Activated T-helper 17 cell treated with anti-CD3 and anti-CD28 coated beads, Interleukin-2, amount 50 U/mL, for 72 hours (primary cell): Measurements from ENCODE around the gene MAU2. TPM values are rescaled to one million over a fixed set of nuclear protein-coding genes. Genes with fewer than 3 reads are reported as not detected.
"Not testable (repeated sequence)": the region's sequence is repeated elsewhere in the genome, so short reads cannot be mapped to it uniquely, and the experiment has no call there.

Experiments
- ATAC-seq: fragments of 150-1000 bp; cut with Tn5 transposase; replicated peaks from 2 replicates; pipeline ENCODE4 v1.10.0; 2021; ENCODE audit warnings: mild to moderate bottlenecking, moderate library complexity
- H3K27ac Mint-ChIP-seq: one replicate; pipeline ENCODE4 v1.8.0; 2022; ENCODE audit warnings: mixed read lengths
- H3K27me3 Mint-ChIP-seq: one replicate; pipeline ENCODE4 v1.8.0; 2022; ENCODE audit warnings: mixed read lengths
- H3K36me3 Mint-ChIP-seq: one replicate; pipeline ENCODE4 v1.8.0; 2022; ENCODE audit warnings: low read depth, mild to moderate bottlenecking, mixed read lengths
- H3K4me1 Mint-ChIP-seq: one replicate; pipeline ENCODE4 v1.8.0; 2022; ENCODE audit warnings: mixed read lengths
- H3K4me3 Mint-ChIP-seq: one replicate; pipeline ENCODE4 v1.8.0; 2022; ENCODE audit warnings: mild to moderate bottlenecking, mixed read lengths
- H3K9me3 Mint-ChIP-seq: one replicate; pipeline ENCODE4 v1.8.0; 2022; ENCODE audit warnings: mixed read lengths
- total RNA-seq, 2 donors: library from RNA; stranded (reverse); gene quantifications; one replicate each; pipeline ENCODE4 v1.2.3, GENCODE V29; 2022

MAU2 gene
- total RNA-seq, 2 donors from 2014 or later: 58.8 to 67.9 TPM

GRCh38 chr19:19347401-19348110 lies 26.9 kb downstream of the MAU2 start:
- Mint-ChIP-seq H3K27ac (no peak overlapping the region), H3K4me3 (no peak overlapping the region), H3K27me3 (no peaks in the 10 kb centered on the region), H3K9me3 (no peaks in the 10 kb centered on the region), H3K36me3 (peaks cover 68% of the 10 kb centered on the region), H3K4me1 (no peaks in the 10 kb centered on the region)
- ATAC-seq: no peak

GRCh38 chr19:19348266-19348665 lies 27.6 kb downstream of the MAU2 start:
- no peaks in the 10 kb centered on the region for H3K4me1 Mint-ChIP-seq
- ATAC-seq: no peak
- peaks cover 66% of the 10 kb centered on the region for H3K36me3 Mint-ChIP-seq
- H3K4me3 Mint-ChIP-seq: no peak overlapping the region
- H3K27ac Mint-ChIP-seq: no peak overlapping the region
- no peaks in the 10 kb centered on the region for H3K27me3 Mint-ChIP-seq
- no peaks in the 10 kb centered on the region for H3K9me3 Mint-ChIP-seq

- no peak overlapping the region for H3K4me3 Mint-ChIP-seq
- H3K4me1 Mint-ChIP-seq: no peaks in the 10 kb centered on the region
- peaks cover 66% of the 10 kb centered on the region for H3K36me3 Mint-ChIP-seq
- H3K9me3 Mint-ChIP-seq: no peaks in the 10 kb centered on the region
- no peaks in the 10 kb centered on the region for H3K27me3 Mint-ChIP-seq
- no peak overlapping the region for H3K27ac Mint-ChIP-seq
- ATAC-seq: no peak
Observed at GRCh38 chr19:19349365-19349764, 28.7 kb downstream of the MAU2 start.

GRCh38 chr19:19350756-19351155 lies 30.1 kb downstream of the MAU2 start:
- H3K9me3 Mint-ChIP-seq, H3K27ac Mint-ChIP-seq, H3K27me3 Mint-ChIP-seq, H3K4me3 Mint-ChIP-seq, ATAC-seq, H3K4me1 Mint-ChIP-seq: not testable (repeated sequence)
- peaks cover 59% of the 10 kb centered on the region for H3K36me3 Mint-ChIP-seq

GRCh38 chr19:19352823-19353222 lies 32.2 kb downstream of the MAU2 start:
- Mint-ChIP-seq H3K27me3 (no peaks in the 10 kb centered on the region), H3K4me1 (peaks cover 4% of the 10 kb centered on the region), H3K27ac (no peak overlapping the region)

GRCh38 chr19:19354007-19354406 lies 33.4 kb downstream of the MAU2 start:
- ATAC-seq: no peak
- no peak overlapping the region for H3K4me3 Mint-ChIP-seq
- H3K9me3 Mint-ChIP-seq: no peaks in the 10 kb centered on the region
- H3K27me3 Mint-ChIP-seq: no peaks in the 10 kb centered on the region
- no peak overlapping the region for H3K27ac Mint-ChIP-seq
- H3K36me3 Mint-ChIP-seq: peaks cover 46% of the 10 kb centered on the region
- H3K4me1 Mint-ChIP-seq: peaks cover 4% of the 10 kb centered on the region

More at GRCh38 chr19:19352823-19353222, 32.2 kb downstream of the MAU2 start:
- Mint-ChIP-seq H3K9me3 (no peaks in the 10 kb centered on the region), H3K36me3 (peaks cover 49% of the 10 kb centered on the region), H3K4me3 (no peak overlapping the region)
- no peak for ATAC-seq

GRCh38 chr19:19354932-19355331 lies 34.3 kb downstream of the MAU2 start:
- Mint-ChIP-seq H3K4me3 (no peak overlapping the region), H3K9me3 (no peaks in the 10 kb centered on the region), H3K27ac (no peak overlapping the region), H3K27me3 (no peaks in the 10 kb centered on the region), H3K4me1 (peaks cover 4% of the 10 kb centered on the region), H3K36me3 (peaks cover 39% of the 10 kb centered on the region)
- no peak for ATAC-seq

GRCh38 chr19:19355606-19356139 lies 35.0 kb downstream of the MAU2 start:
- H3K36me3 Mint-ChIP-seq: peaks cover 33% of the 10 kb centered on the region
- H3K27ac Mint-ChIP-seq: no peak overlapping the region
- H3K4me3 Mint-ChIP-seq: no peak overlapping the region
- no peaks in the 10 kb centered on the region for H3K27me3 Mint-ChIP-seq
- H3K4me1 Mint-ChIP-seq: peaks cover 4% of the 10 kb centered on the region
- ATAC-seq: no peak
- H3K9me3 Mint-ChIP-seq: no peaks in the 10 kb centered on the region

GRCh38 chr19:19356500-19356899 lies 35.9 kb downstream of the MAU2 start:
- no peak overlapping the region for H3K27ac Mint-ChIP-seq
- ATAC-seq: no peak
- H3K4me3 Mint-ChIP-seq: no peak overlapping the region

GRCh38 chr19:19356901-19357566 lies 36.4 kb downstream of the MAU2 start:
- Mint-ChIP-seq H3K4me1 (peaks cover 11% of the 10 kb centered on the region), H3K27me3 (no peaks in the 10 kb centered on the region), H3K36me3 (peaks cover 29% of the 10 kb centered on the region), H3K4me3 (no peak overlapping the region), H3K27ac (peak overlapping the region; percentile 48), H3K9me3 (no peaks in the 10 kb centered on the region)
- no peak for ATAC-seq

More at GRCh38 chr19:19356500-19356899, 35.9 kb downstream of the MAU2 start:
- Mint-ChIP-seq H3K36me3 (peaks cover 33% of the 10 kb centered on the region), H3K9me3 (no peaks in the 10 kb centered on the region), H3K4me1 (peaks cover 9% of the 10 kb centered on the region), H3K27me3 (no peaks in the 10 kb centered on the region)

GRCh38 chr19:19361075-19361594 lies 40.5 kb downstream of the MAU2 start:
- ATAC-seq: peak; percentile 73
- no peaks in the 10 kb centered on the region for H3K9me3 Mint-ChIP-seq
- no peaks in the 10 kb centered on the region for H3K27me3 Mint-ChIP-seq
- peaks cover 16% of the 10 kb centered on the region for H3K4me1 Mint-ChIP-seq
- peak overlapping the region; percentile 17 for H3K4me3 Mint-ChIP-seq
- peaks cover 7% of the 10 kb centered on the region for H3K36me3 Mint-ChIP-seq
- no peak overlapping the region for H3K27ac Mint-ChIP-seq

- Mint-ChIP-seq H3K27me3 (no peaks in the 10 kb centered on the region), H3K4me1 (peaks cover 20% of the 10 kb centered on the region), H3K9me3 (no peaks in the 10 kb centered on the region), H3K36me3 (peaks cover 6% of the 10 kb centered on the region), H3K27ac (peak overlapping the region; percentile 32), H3K4me3 (peak overlapping the region; percentile 10)
- ATAC-seq: no peak
Observed at GRCh38 chr19:19362075-19362474, 41.4 kb downstream of the MAU2 start.

- Mint-ChIP-seq H3K36me3 (no peaks in the 10 kb centered on the region), H3K4me3 (peak overlapping the region; percentile 56), H3K9me3 (no peaks in the 10 kb centered on the region), H3K4me1 (peaks cover 12% of the 10 kb centered on the region), H3K27me3 (no peaks in the 10 kb centered on the region), H3K27ac (peak overlapping the region; percentile 73)
- peak; percentile 89 for ATAC-seq
Observed at GRCh38 chr19:19366434-19367396, 46.1 kb downstream of the MAU2 start.

- Mint-ChIP-seq H3K27ac (no peak overlapping the region), H3K36me3 (no peaks in the 10 kb centered on the region), H3K27me3 (no peaks in the 10 kb centered on the region), H3K4me3 (no peak overlapping the region), H3K9me3 (no peaks in the 10 kb centered on the region), H3K4me1 (peaks cover 13% of the 10 kb centered on the region)
- no peak for ATAC-seq
Observed at GRCh38 chr19:19368087-19368486, 47.5 kb downstream of the MAU2 start.
